ENCODE results near the gene NRG2. TPM values are rescaled to one million over a fixed set of nuclear protein-coding genes. Genes with fewer than 3 reads are reported as not detected.

Gene NRG2
- total RNA-seq, 2 experiments from 2014 or later = 0.11 to 0.14 TPM

GRCh38 chr5:139903450-139903794, 139.7 kb downstream of the NRG2 start:
- POLR2A ChIA-PET = no interaction called here
- peaks cover 23% of the 10 kb centered on the region for H3K27me3 Mint-ChIP-seq
- CTCF ChIA-PET = interaction anchor here (0.7 kb wide), 1 partner anchor 116 kb away, joined by 3 read pairs; no protein-coding TSS in a partner anchor
- DNase-seq = no peak
- no peak overlapping the region for H3K27ac Mint-ChIP-seq
- H3K36me3 Mint-ChIP-seq (ENCODE audit: low read depth) = no peaks in the 10 kb centered on the region
- no peaks in the 10 kb centered on the region for H3K4me1 Mint-ChIP-seq
- intact Hi-C loops (cut with DNase I, micrococcal nuclease) = no loop called here
- no peak for ATAC-seq
- no peak overlapping the region for H3K4me3 Mint-ChIP-seq
- H3K9me3 Mint-ChIP-seq (ENCODE audit: low read depth) = no peaks in the 10 kb centered on the region

DNA sequence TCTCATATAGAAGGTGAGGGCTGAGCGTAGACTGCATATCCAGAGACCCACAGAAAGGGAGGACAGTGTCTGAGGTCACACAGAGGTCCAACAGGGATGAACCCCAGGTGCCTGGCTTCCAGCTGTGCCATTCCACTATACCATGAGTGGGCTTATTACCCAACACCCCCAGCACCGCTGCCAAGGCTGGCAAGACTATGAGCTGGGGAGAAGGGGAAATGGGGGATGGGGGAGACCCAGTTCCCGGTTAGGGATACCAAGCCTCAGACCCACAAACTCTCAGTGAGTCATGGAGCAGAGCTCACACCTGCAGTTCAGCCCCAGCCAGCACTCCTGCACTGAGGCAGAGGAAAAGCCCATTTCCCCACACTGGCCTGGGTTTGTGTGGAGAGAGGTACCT, 141.1 kb downstream of the NRG2 start:
- DNase-seq = no peak
- H3K4me3 Mint-ChIP-seq = no peak overlapping the region
- no peaks in the 10 kb centered on the region for H3K4me1 Mint-ChIP-seq
- H3K27me3 Mint-ChIP-seq = peaks cover 23% of the 10 kb centered on the region
- ChIA-PET CTCF (interaction anchor here (1.0 to 1.4 kb wide), 2 partner anchors 10 to 68 kb away, joined by 4 to 6 read pairs; no protein-coding TSS in a partner anchor), POLR2A (no interaction called here)
- no peak overlapping the region for H3K27ac Mint-ChIP-seq
- H3K36me3 Mint-ChIP-seq (ENCODE audit: low read depth) = no peaks in the 10 kb centered on the region
- H3K9me3 Mint-ChIP-seq (ENCODE audit: low read depth) = no peaks in the 10 kb centered on the region
- intact Hi-C loops (cut with DNase I, micrococcal nuclease) = no loop called here
- no peak for ATAC-seq

- no peak for ATAC-seq
- POLR2A ChIA-PET = no interaction called here
- no peak for DNase-seq
- Mint-ChIP-seq H3K27me3 (peaks cover 23% of the 10 kb centered on the region), H3K4me1 (no peaks in the 10 kb centered on the region), H3K27ac (no peak overlapping the region), H3K9me3 (ENCODE audit: low read depth) (no peaks in the 10 kb centered on the region), H3K36me3 (ENCODE audit: low read depth) (no peaks in the 10 kb centered on the region), H3K4me3 (no peak overlapping the region)
- CTCF ChIA-PET = interaction anchor here (3.0 kb wide), 1 partner anchor 68 kb away, joined by 9 read pairs; no protein-coding TSS in a partner anchor
- intact Hi-C loops (cut with DNase I, micrococcal nuclease) = no loop called here
These were observed 141.9 kb downstream of the NRG2 start for GRCh38 chr5:139901251-139901575.

DNA sequence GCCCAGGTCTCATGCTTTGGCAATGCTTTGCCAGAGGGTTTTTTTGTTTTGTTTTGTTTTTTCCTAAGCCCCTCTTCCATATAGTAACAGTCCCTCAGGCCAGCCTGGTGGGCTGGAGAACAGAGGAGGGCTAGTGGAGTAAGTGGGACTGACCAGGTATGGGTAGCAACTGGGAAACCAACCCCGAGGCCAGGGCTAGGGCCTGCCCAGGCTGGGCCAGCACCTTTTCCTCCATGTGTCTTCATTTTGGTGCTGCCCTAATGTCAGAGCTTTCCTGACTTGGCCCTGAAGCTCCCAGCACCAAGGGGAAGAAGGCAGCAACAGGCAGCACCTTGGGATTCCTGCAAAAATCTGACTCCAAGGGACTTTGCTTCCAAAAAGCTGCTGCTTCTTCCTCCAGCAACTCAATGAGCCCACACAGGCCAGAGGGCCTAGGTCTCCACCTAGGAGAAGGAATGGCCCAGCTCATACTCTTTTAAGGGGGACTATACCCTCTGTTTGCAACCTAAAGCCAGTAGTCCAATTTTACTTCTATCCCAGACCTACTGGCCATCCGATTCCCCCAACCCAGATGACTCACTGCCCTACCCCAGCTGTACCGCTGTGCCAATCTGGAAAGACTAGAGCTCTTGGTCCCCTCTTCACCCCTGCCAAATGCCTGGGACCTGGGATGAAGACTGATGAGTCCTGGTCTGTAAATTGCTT, 142.4 kb downstream of the NRG2 start:
- H3K27ac Mint-ChIP-seq = no peak overlapping the region
- DNase-seq (no peak), ATAC-seq (no peak)
- no peaks in the 10 kb centered on the region for H3K9me3 Mint-ChIP-seq (ENCODE audit: low read depth)
- H3K4me3 Mint-ChIP-seq = no peak overlapping the region
- no peaks in the 10 kb centered on the region for H3K36me3 Mint-ChIP-seq (ENCODE audit: low read depth)
- intact Hi-C loops (cut with DNase I, micrococcal nuclease) = no loop called here
- ChIA-PET POLR2A (no interaction called here), CTCF (interaction anchor here (3.0 kb wide), 1 partner anchor 69 kb away, joined by 9 read pairs; no protein-coding TSS in a partner anchor)
- no peaks in the 10 kb centered on the region for H3K4me1 Mint-ChIP-seq
- H3K27me3 Mint-ChIP-seq = peaks cover 23% of the 10 kb centered on the region

- Mint-ChIP-seq H3K36me3 (ENCODE audit: low read depth) (no peaks in the 10 kb centered on the region), H3K27me3 (peaks cover 23% of the 10 kb centered on the region), H3K4me1 (no peaks in the 10 kb centered on the region), H3K9me3 (ENCODE audit: low read depth) (no peaks in the 10 kb centered on the region), H3K27ac (no peak overlapping the region), H3K4me3 (no peak overlapping the region)
- intact Hi-C loops (cut with DNase I, micrococcal nuclease) = no loop called here
- DNase-seq (no peak), ATAC-seq (no peak)
- ChIA-PET CTCF (interaction anchor here (0.6 to 3.0 kb wide), 5 partner anchors 11 to 359 kb away, joined by 3 to 9 read pairs (median 4); no protein-coding TSS in a partner anchor), POLR2A (no interaction called here)
These were observed 144.1 kb downstream of the NRG2 start for GRCh38 chr5:139898981-139899380.

- H3K27me3 Mint-ChIP-seq = peaks cover 15% of the 10 kb centered on the region
- H3K4me3 Mint-ChIP-seq = no peak overlapping the region
- H3K27ac Mint-ChIP-seq = no peak overlapping the region
- ATAC-seq = no peak
- DNase-seq = no peak
- H3K36me3 Mint-ChIP-seq (ENCODE audit: low read depth) = no peaks in the 10 kb centered on the region
- no peaks in the 10 kb centered on the region for H3K4me1 Mint-ChIP-seq
- POLR2A ChIA-PET = no interaction called here
- H3K9me3 Mint-ChIP-seq (ENCODE audit: low read depth) = no peaks in the 10 kb centered on the region
- CTCF ChIA-PET = no interaction called here
- intact Hi-C loops (cut with DNase I, micrococcal nuclease) = no loop called here
These were observed 145.1 kb downstream of the NRG2 start for GRCh38 chr5:139897982-139898381.

- Mint-ChIP-seq H3K4me1 (no peaks in the 10 kb centered on the region), H3K27ac (no peak overlapping the region), H3K27me3 (peaks cover 10% of the 10 kb centered on the region), H3K4me3 (no peak overlapping the region), H3K36me3 (ENCODE audit: low read depth) (no peaks in the 10 kb centered on the region), H3K9me3 (ENCODE audit: low read depth) (no peaks in the 10 kb centered on the region)
- intact Hi-C loops (cut with DNase I, micrococcal nuclease) = no loop called here
- no peak for ATAC-seq
- POLR2A ChIA-PET = no interaction called here
- CTCF ChIA-PET = interaction anchor here (0.5 kb wide), 1 partner anchor 195 kb away, joined by 3 read pairs; no protein-coding TSS in a partner anchor
- DNase-seq = no peak
These were observed 145.8 kb downstream of the NRG2 start for GRCh38 chr5:139897342-139897741.

GRCh38 chr5:139896718-139897117, 146.4 kb downstream of the NRG2 start:
- Mint-ChIP-seq H3K27ac (no peak overlapping the region), H3K4me1 (no peaks in the 10 kb centered on the region), H3K9me3 (ENCODE audit: low read depth) (no peaks in the 10 kb centered on the region), H3K4me3 (no peak overlapping the region), H3K36me3 (ENCODE audit: low read depth) (no peaks in the 10 kb centered on the region), H3K27me3 (peaks cover 4% of the 10 kb centered on the region)
- ATAC-seq (no peak), DNase-seq (no peak)
- ChIA-PET POLR2A (no interaction called here), CTCF (no interaction called here)
- intact Hi-C loops (cut with DNase I, micrococcal nuclease) = no loop called here

DNA sequence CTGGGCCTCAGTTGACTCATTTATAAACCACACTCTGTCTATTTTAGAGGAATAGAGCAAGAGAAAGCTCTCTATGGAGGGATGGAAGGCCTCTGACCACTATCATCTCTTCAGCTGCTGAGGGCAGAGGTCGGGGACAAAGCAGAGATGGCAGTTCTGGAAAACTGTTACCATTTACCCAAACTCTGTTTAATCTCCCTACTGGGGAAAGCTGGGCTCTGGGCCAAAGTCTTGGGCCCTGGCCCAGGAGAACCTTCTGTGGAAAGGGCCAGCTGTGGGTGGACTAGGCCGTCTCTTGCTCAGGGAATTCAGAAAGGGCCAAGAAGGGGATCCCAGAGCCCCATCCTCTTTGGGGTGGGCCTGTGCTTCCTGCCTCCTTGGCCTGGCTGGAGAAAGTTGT, 147.5 kb downstream of the NRG2 start:
- no peaks in the 10 kb centered on the region for H3K9me3 Mint-ChIP-seq (ENCODE audit: low read depth)
- intact Hi-C loops (cut with DNase I, micrococcal nuclease) = no loop called here
- ChIA-PET POLR2A (interaction anchor here (0.8 kb wide), 1 partner anchor 43 kb away, joined by 3 read pairs; no protein-coding TSS in a partner anchor), CTCF (interaction anchor here (0.7 to 1.6 kb wide), 2 partner anchors 29 to 73 kb away, joined by 3 to 7 read pairs; no protein-coding TSS in a partner anchor)
- ATAC-seq (no peak), DNase-seq (no peak)
- peaks cover 6% of the 10 kb centered on the region for H3K27me3 Mint-ChIP-seq
- H3K27ac Mint-ChIP-seq = no peak overlapping the region
- no peaks in the 10 kb centered on the region for H3K4me1 Mint-ChIP-seq
- no peak overlapping the region for H3K4me3 Mint-ChIP-seq
- H3K36me3 Mint-ChIP-seq (ENCODE audit: low read depth) = no peaks in the 10 kb centered on the region

DNA sequence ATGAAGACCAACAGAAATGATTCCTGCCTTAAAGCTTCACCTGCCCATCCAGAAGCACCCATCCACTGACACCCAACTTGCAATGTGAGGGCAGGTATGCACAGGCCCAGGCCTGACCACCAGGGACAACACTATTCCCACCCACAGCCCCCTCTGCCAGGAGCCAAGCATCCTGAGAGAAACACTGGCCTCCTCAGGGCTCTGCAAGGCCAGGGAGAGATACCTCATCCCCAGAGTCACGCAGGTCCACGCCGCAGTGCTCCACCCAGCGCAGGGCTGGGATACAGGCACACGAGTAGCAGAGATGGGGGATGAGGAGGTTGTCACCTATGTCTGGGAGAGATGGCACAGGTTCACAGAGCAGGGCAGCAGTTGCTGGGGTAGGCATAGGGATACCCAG, 148.1 kb downstream of the NRG2 start:
- DNase-seq = no peak
- ChIA-PET CTCF (interaction anchor here (0.7 to 1.6 kb wide), 3 partner anchors 74 to 320 kb away, joined by 3 to 7 read pairs (median 3); no protein-coding TSS in a partner anchor), POLR2A (interaction anchor here (0.8 kb wide), 1 partner anchor 43 kb away, joined by 3 read pairs; no protein-coding TSS in a partner anchor)
- intact Hi-C loops (cut with DNase I, micrococcal nuclease) = no loop called here
- Mint-ChIP-seq H3K9me3 (ENCODE audit: low read depth) (no peaks in the 10 kb centered on the region), H3K4me1 (no peaks in the 10 kb centered on the region), H3K36me3 (ENCODE audit: low read depth) (no peaks in the 10 kb centered on the region), H3K27ac (no peak overlapping the region), H3K27me3 (peaks cover 5% of the 10 kb centered on the region), H3K4me3 (no peak overlapping the region)
- no peak for ATAC-seq

GRCh38 chr5:139893873-139894272, 149.2 kb downstream of the NRG2 start:
- Mint-ChIP-seq H3K27me3 (peaks cover 3% of the 10 kb centered on the region), H3K4me3 (no peak overlapping the region), H3K27ac (no peak overlapping the region), H3K4me1 (no peaks in the 10 kb centered on the region), H3K36me3 (ENCODE audit: low read depth) (no peaks in the 10 kb centered on the region), H3K9me3 (ENCODE audit: low read depth) (no peaks in the 10 kb centered on the region)
- POLR2A ChIA-PET = no interaction called here
- intact Hi-C loops (cut with DNase I, micrococcal nuclease) = no loop called here
- ATAC-seq = no peak
- CTCF ChIA-PET = no interaction called here
- no peak for DNase-seq

DNA sequence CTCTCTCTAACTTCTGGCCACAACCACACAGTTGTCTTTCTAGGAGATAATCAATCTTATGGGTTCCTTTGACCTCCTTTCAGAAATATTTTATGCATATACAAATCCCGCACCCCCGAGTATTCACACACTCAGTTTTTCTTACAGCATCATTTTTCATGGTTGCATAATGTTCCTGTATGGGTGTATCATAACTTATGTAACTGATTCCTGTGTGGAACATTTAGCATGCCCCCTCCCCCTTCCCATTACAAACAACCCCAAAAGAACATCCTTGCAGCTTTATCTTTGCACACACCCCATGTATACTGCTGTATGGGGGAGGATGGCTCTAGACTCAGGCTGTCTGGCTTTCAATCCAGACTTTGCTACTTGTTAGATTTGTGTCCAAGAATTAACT, 153.7 kb downstream of the NRG2 start:
- Mint-ChIP-seq H3K4me3 (no peak overlapping the region), H3K27me3 (peaks cover 3% of the 10 kb centered on the region), H3K27ac (no peak overlapping the region), H3K36me3 (ENCODE audit: low read depth) (no peaks in the 10 kb centered on the region), H3K9me3 (ENCODE audit: low read depth) (no peaks in the 10 kb centered on the region), H3K4me1 (no peaks in the 10 kb centered on the region)
- ATAC-seq (no peak), DNase-seq (no peak)
- CTCF ChIA-PET = interaction anchor here (1.1 kb wide), 1 partner anchor 102 kb away, joined by 3 read pairs; no protein-coding TSS in a partner anchor
- POLR2A ChIA-PET = no interaction called here
- intact Hi-C loops (cut with DNase I, micrococcal nuclease) = no loop called here
